Psoas muscle (tissue), 8 donors: ENCODE data around the gene ATF5. TPM values are rescaled to one million over a fixed set of nuclear protein-coding genes. Genes with fewer than 3 reads are reported as not detected.

Experiments
- ATAC-seq, 4 donors: fragments of 200-7000 bp; cut with Tn5 transposase; one replicate each; pipeline ENCODE4 v1.9.1; 2020; ENCODE audit warnings: moderate library complexity in 3 of 4, mild to moderate bottlenecking in 2 of 4
- DNase-seq, 2 donors: peaks; one replicate each; pipeline ENCODE4 v3.0.0-alpha.2; 2020
- H3K27ac ChIP-seq: fragments of 200-600 bp; one replicate; pipeline ENCODE4 v1.8.0; 2022
- H3K27me3 ChIP-seq, 3 donors: fragments of 200-600 bp in 1 of 3; one replicate each; pipeline versions ENCODE4 v1.6.1 to v1.8.0; 2013 to 2022; ENCODE audit warnings: low read length in 2 of 3, mild to moderate bottlenecking in 2 of 3, moderate library complexity in 1 of 3; ENCODE audit not compliant: insufficient read depth in 3 of 3
- H3K36me3 ChIP-seq, 2 donors: fragments of 200-600 bp in 1 of 2; one replicate each; pipeline versions ENCODE4 v1.6.1 to v1.8.0; 2013 to 2022; ENCODE audit warnings: low read depth in 1 of 2, mild to moderate bottlenecking in 1 of 2, moderate library complexity in 1 of 2; ENCODE audit not compliant: insufficient read depth in 1 of 2
- H3K4me1 ChIP-seq: fragments of 200-600 bp; one replicate; pipeline ENCODE4 v1.8.0; 2022
- H3K4me3 ChIP-seq: fragments of 200-600 bp; one replicate; pipeline ENCODE4 v1.8.0; 2022; ENCODE audit warnings: mild to moderate bottlenecking
- H3K9me3 ChIP-seq: fragments of 200-600 bp; one replicate; pipeline ENCODE4 v1.8.0; 2022
- CTCF ChIP-seq: fragments of 200-600 bp; IDR thresholded peaks from one replicate; pipeline ENCODE4 v1.8.0; 2022; ENCODE audit warnings: antibody characterized with exemption
- WGBS, 3 donors: extraction: QIAGEN DNeasy Blood & Tissue Kit; methylation state at CpG; one replicate each; pipeline versions ENCODE4 v1.1.6 to v1.1.7; 2013; 5-methylcytosine and 5-hydroxymethylcytosine counted together
- intact Hi-C, 2 donors: fragments of 100-400 bp; cut with DNase I; formaldehyde crosslinking; loops; one replicate each; pipeline versions ENCODE4 v1.11.0 to v1.14.2; 2022
- polyA plus RNA-seq, 3 donors: library from polyadenylated mRNA; stranded (reverse); fragments of 200-250 nt; gene quantifications; one replicate each; pipeline ENCODE4 v1.2.3, GENCODE V29; 2013
- total RNA-seq, 4 donors: library from RNA; stranded (reverse); fragmentation: NEBNext Ultra II Directional in 2 of 4; extraction: Animal tissue kit (Norgen Biotek cat#: 25700) in 2 of 4; gene quantifications; one replicate each; pipeline versions ENCODE4 v1.2.1 to v1.2.4, GENCODE V29; 2021 to 2023
- donor health status: healthy with polysubstance abuse.
- donor health status: DM: no; HTN: no; CAD: no; lungs with moderate emphysema.
- donor health status: Bipolar disorder and iron deficiency.
- donor health status: healthy.
- donor health status: DM: yes; HTN: yes; CAD: no.
- donor health status: DM: no; HTN: no; CAD: no.
- donor health status: DM: no; HTN: no; CAD: no.
- donor health status: DM: yes; HTN: yes; CAD: no.

ATF5 gene
- total and polyA plus RNA-seq, 7 donors, result 10.0 to 39.4 (median 21.0) TPM

GRCh38 chr19:49977076-49977475 lies 48.1 kb downstream of the ATF5 start:
- ATAC-seq, result no peak
- Histone ChIP-seq H3K27me3 (no peaks in the 10 kb centered on the region), H3K27ac (no peak overlapping the region), H3K4me3 (no peak overlapping the region), H3K9me3 (no peaks in the 10 kb centered on the region), H3K4me1 (no peaks in the 10 kb centered on the region), H3K36me3 (peaks cover 0 to 59% of the 10 kb centered on the region in 2 donors)
- no peak for TF ChIP-seq CTCF
- no peak for DNase-seq
- 81 to 89% (median 85%) methylated on average over 13 of the region's 13 CpGs for WGBS, 3 donors
- intact Hi-C loops, result no loop called here

DNA sequence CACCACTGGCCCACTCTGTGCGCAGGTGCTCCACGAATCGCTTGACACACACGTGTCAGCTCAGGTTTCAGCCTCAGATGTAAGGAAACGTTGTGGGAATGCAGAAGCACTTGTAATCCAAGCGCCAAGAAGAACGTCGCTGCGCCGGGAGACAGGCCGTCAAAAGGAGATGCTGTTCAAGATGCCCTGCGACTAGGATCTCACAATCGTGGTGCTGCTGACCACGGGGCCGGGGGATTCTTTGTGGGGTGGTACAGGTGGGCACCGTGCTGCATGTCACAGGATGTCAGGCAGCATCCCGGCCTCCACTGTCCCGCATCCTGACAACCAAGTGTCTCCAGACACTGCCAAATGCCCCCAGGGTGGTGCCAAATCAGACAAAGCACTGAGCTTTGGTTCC lies 48.9 kb downstream of the ATF5 start:
- Histone ChIP-seq H3K4me1 (no peaks in the 10 kb centered on the region), H3K9me3 (no peaks in the 10 kb centered on the region), H3K27ac (no peak overlapping the region), H3K4me3 (no peak overlapping the region), H3K36me3 (peaks cover 0 to 59% of the 10 kb centered on the region in 2 donors), H3K27me3 (no peaks in the 10 kb centered on the region)
- WGBS, 3 donors, result 78 to 80% (median 79%) methylated on average over 18 of the region's 18 CpGs
- intact Hi-C loops, result no loop called here
- DNase-seq (peak in 1 of 2 donors; percentile 46), ATAC-seq (no peak)
- TF ChIP-seq CTCF, result no peak

GRCh38 chr19:49978324-49978723 lies 49.3 kb downstream of the ATF5 start:
- peak in 1 of 2 donors; percentile 33 for DNase-seq
- peaks cover 0 to 59% of the 10 kb centered on the region in 2 donors for H3K36me3 ChIP-seq

GRCh38 chr19:49981603-49982593 lies 52.9 kb downstream of the ATF5 start:
- Histone ChIP-seq H3K9me3 (no peaks in the 10 kb centered on the region), H3K4me3 (no peak overlapping the region), H3K27me3 (no peaks in the 10 kb centered on the region), H3K27ac (no peak overlapping the region), H3K36me3 (peaks cover 0 to 75% of the 10 kb centered on the region in 2 donors), H3K4me1 (no peaks in the 10 kb centered on the region)
- ATAC-seq (no peak), DNase-seq (no peak)
- no peak for TF ChIP-seq CTCF
- 80 to 86% (median 83%) methylated on average over 21 of the region's 21 CpGs for WGBS, 3 donors
- intact Hi-C loops, result loop anchor here in 1 of 2 donors (5.0 kb wide), 1 partner anchor 45 kb away; no protein-coding TSS in a partner anchor

More at GRCh38 chr19:49978324-49978723, 49.3 kb downstream of the ATF5 start:
- H3K4me1 ChIP-seq, result no peaks in the 10 kb centered on the region
- no peak overlapping the region for H3K27ac ChIP-seq
- ATAC-seq, result no peak
- H3K9me3 ChIP-seq, result no peaks in the 10 kb centered on the region
- WGBS, 3 donors, result 82 to 84% (median 84%) methylated on average over 11 of the region's 11 CpGs
- TF ChIP-seq CTCF, result no peak
- intact Hi-C loops, result no loop called here
- H3K27me3 ChIP-seq, result no peaks in the 10 kb centered on the region
- H3K4me3 ChIP-seq, result no peak overlapping the region

Other genes starting within 250 kb of the ATF5 start
- 1 to 10 TPM in 2 of 4 donors, under 1 TPM in 2; 0.58 to 1.5 (median 1.0) TPM for gene ADM5, start 239.6 kb upstream of the ATF5 start, total RNA-seq
- gene ADM5, start 239.6 kb upstream of the ATF5 start, polyA plus RNA-seq, result under 1 TPM; 0.38 to 0.48 (median 0.41) TPM
- 1 to 10 TPM in 1 of 4 donors, under 1 TPM in 3; 0.53 to 1.2 (median 0.70) TPM for gene CPT1C, start 238.1 kb upstream of the ATF5 start, total RNA-seq
- 1 to 10 TPM in 2 of 3 donors, under 1 TPM in 1; 0.34 to 1.1 (median 1.0) TPM for gene CPT1C, start 238.1 kb upstream of the ATF5 start, polyA plus RNA-seq
- gene TSKS, start 165.9 kb upstream of the ATF5 start, total RNA-seq, result under 1 TPM in 1 of 4 donors, not detected in 3; 0.24 TPM
- under 1 TPM; 0.18 to 0.27 (median 0.18) TPM for gene TSKS, start 165.9 kb upstream of the ATF5 start, polyA plus RNA-seq
- 100 to 1,000 TPM in 1 of 4 donors, 10 to 100 TPM in 3; 79.1 to 102 (median 84.3) TPM for gene AP2A1, start 162.2 kb upstream of the ATF5 start, total RNA-seq
- 10 to 100 TPM; 58.2 to 81.7 (median 69.6) TPM for gene AP2A1, start 162.2 kb upstream of the ATF5 start, polyA plus RNA-seq
- 10 to 100 TPM; 20.9 to 33.7 (median 25.2) TPM for gene FUZ, start 115.9 kb upstream of the ATF5 start, total RNA-seq
- gene FUZ, start 115.9 kb upstream of the ATF5 start, polyA plus RNA-seq, result 10 to 100 TPM; 15.9 to 38.8 (median 28.6) TPM
- gene MED25, start 110.9 kb upstream of the ATF5 start, total RNA-seq, result 10 to 100 TPM; 43.0 to 97.8 (median 69.7) TPM
- gene MED25, start 110.9 kb upstream of the ATF5 start, polyA plus RNA-seq, result 100 to 1,000 TPM in 1 of 3 donors, 10 to 100 TPM in 2; 24.5 to 125 (median 92.5) TPM
- 100 to 1,000 TPM in 3 of 4 donors, 10 to 100 TPM in 1; 93.2 to 189 (median 151) TPM for gene PTOV1, start 78.0 kb upstream of the ATF5 start, total RNA-seq
- gene PTOV1, start 78.0 kb upstream of the ATF5 start, polyA plus RNA-seq, result 100 to 1,000 TPM in 2 of 3 donors, 10 to 100 TPM in 1; 72.1 to 122 (median 106) TPM
- 10 to 100 TPM; 20.6 to 28.2 (median 23.9) TPM for gene PNKP, start 61.6 kb upstream of the ATF5 start, total RNA-seq
- gene PNKP, start 61.6 kb upstream of the ATF5 start, polyA plus RNA-seq, result 10 to 100 TPM; 16.7 to 31.9 (median 18.2) TPM
- 10 to 100 TPM; 56.0 to 82.8 (median 57.2) TPM for gene AKT1S1, start 51.9 kb upstream of the ATF5 start, total RNA-seq
- 100 to 1,000 TPM in 1 of 3 donors, 10 to 100 TPM in 2; 48.0 to 103 (median 76.0) TPM for gene AKT1S1, start 51.9 kb upstream of the ATF5 start, polyA plus RNA-seq
- gene TBC1D17, start 51.5 kb upstream of the ATF5 start, total RNA-seq, result 100 to 1,000 TPM in 2 of 4 donors, 10 to 100 TPM in 2; 81.8 to 107 (median 94.8) TPM
- gene TBC1D17, start 51.5 kb upstream of the ATF5 start, polyA plus RNA-seq, result 10 to 100 TPM; 36.3 to 62.0 (median 52.6) TPM
- gene IL4I1, start 32.3 kb upstream of the ATF5 start, total RNA-seq, result 1 to 10 TPM in 1 of 4 donors, under 1 TPM in 3; 0.21 to 3.3 (median 0.46) TPM
- gene IL4I1, start 32.3 kb upstream of the ATF5 start, polyA plus RNA-seq, result under 1 TPM; 0.05 to 0.46 (median 0.27) TPM
- 10 to 100 TPM; 35.3 to 46.8 (median 39.7) TPM for gene NUP62, start 299 bp downstream of the ATF5 start, total RNA-seq
- 10 to 100 TPM; 21.1 to 46.3 (median 41.4) TPM for gene NUP62, start 299 bp downstream of the ATF5 start, polyA plus RNA-seq
- under 1 TPM in 3 of 4 donors, not detected in 1; 0.36 to 0.38 (median 0.37) TPM for gene SIGLEC11, start 32.0 kb downstream of the ATF5 start, total RNA-seq
- under 1 TPM; 0.13 to 0.22 (median 0.21) TPM for gene SIGLEC11, start 32.0 kb downstream of the ATF5 start, polyA plus RNA-seq
- gene VRK3, start 96.2 kb downstream of the ATF5 start, total RNA-seq, result 10 to 100 TPM; 25.4 to 39.0 (median 29.2) TPM
- 10 to 100 TPM; 23.8 to 54.7 (median 26.2) TPM for gene VRK3, start 96.2 kb downstream of the ATF5 start, polyA plus RNA-seq
- gene ZNF473, start 96.8 kb downstream of the ATF5 start, total RNA-seq, result 1 to 10 TPM; 4.9 to 8.9 (median 5.8) TPM
- gene ZNF473, start 96.8 kb downstream of the ATF5 start, polyA plus RNA-seq, result 1 to 10 TPM; 3.9 to 6.5 (median 4.1) TPM
- gene IZUMO2, start 234.1 kb downstream of the ATF5 start, total RNA-seq, result not detected
- not detected for gene IZUMO2, start 234.1 kb downstream of the ATF5 start, polyA plus RNA-seq